ENCODE data around the gene ORAI2. TPM values are rescaled to one million over a fixed set of nuclear protein-coding genes. Genes with fewer than 3 reads are reported as not detected.

The ORAI2 gene
- total and polyA plus RNA-seq, 2 of the 13 experiments (the other 11 are each of a cell fraction or from before 2014, with no cell fraction given): 3.0 to 6.0 TPM

DNA sequence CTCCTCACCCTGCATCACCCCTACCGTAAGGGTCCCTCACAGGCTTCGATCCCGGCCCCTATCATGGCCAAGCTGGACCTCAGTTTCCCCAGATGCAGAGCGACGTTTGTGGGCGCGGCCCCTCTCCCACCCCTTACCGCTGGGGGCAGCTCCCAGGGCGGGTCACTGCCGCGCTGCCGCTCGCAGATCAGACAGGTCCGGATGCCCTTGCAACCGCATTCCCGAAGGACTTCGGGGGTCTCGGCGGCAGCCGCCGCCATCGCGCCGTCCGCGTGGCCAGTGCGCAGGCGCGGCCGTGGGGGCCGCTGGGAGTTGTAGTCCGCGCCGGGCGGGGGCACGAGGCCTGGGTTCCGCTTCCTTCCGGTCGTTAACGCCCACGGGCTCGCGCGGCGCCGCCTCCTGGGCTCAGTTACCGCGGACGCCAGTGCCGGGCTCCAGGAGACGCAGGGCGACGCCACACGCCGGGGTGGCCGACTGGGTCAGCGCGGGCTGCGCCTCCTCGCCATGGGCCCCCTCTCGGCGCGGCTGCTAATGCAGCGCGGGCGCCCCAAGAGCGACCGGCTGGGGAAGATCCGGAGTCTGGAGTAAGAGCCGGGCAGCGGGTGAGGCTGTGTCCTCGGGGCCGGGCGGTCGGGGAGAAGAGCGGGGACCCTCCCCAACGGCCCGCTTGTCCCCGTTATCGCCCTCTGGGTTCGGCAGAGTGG, 31.4 kb downstream of the ORAI2 start, which contains the start of the genes ALKBH4 and LRWD1 (continued):
- TF ChIP-seq MIER3 (CRISPR knock-in tag; IDR thresholded peaks at IDR 0.05; ENCODE audit: borderline replicate concordance) (no peak; the same call in 1 of the 2 replicates), HOXA7 (CRISPR knock-in tag; IDR thresholded peaks at IDR 0.05) (no peak), FOXK1 (CRISPR knock-in tag; IDR thresholded peaks at IDR 0.05; ENCODE audit: borderline replicate concordance, low read depth) (no peak), ZNF10 (CRISPR knock-in tag; IDR thresholded peaks at IDR 0.05; ENCODE audit: borderline replicate concordance, low read depth) (0 out of 2 replicates have a peak, but pooled peaks have one; percentile 53), FOXA1 (IDR thresholded peaks at IDR 0.05) (no peak), FOXA1 (CRISPR knock-in tag; IDR thresholded peaks at IDR 0.05) (no peak), ZBTB46 (CRISPR knock-in tag; IDR thresholded peaks at IDR 0.05; ENCODE audit: borderline replicate concordance) (no peak), ATAD3A (CRISPR knock-in tag; IDR thresholded peaks at IDR 0.05) (no peak), ZNF3 (CRISPR knock-in tag; IDR thresholded peaks at IDR 0.05) (no peak), TCF7 (IDR thresholded peaks at IDR 0.05; ENCODE audit: low read depth) (no peak), ZNF703 (CRISPR knock-in tag; IDR thresholded peaks at IDR 0.05; ENCODE audit: borderline replicate concordance) (no peak; the same call in 1 of the 2 replicates), ZFP90 (CRISPR knock-in tag; IDR thresholded peaks at IDR 0.05; ENCODE audit: borderline replicate concordance) (no peak; the same call in 1 of the 2 replicates), ZNF660 (CRISPR knock-in tag; IDR thresholded peaks at IDR 0.05; ENCODE audit: borderline replicate concordance, low read depth) (no peak), ZNF704 (CRISPR knock-in tag; IDR thresholded peaks at IDR 0.05; ENCODE audit: borderline replicate concordance) (no peak; the same call in 1 of the 2 replicates), ZNF652 (CRISPR knock-in tag; IDR thresholded peaks at IDR 0.05; ENCODE audit: borderline replicate concordance, low read depth) (no peak), CBX2 (IDR thresholded peaks at IDR 0.05; ENCODE audit: low read depth, low read length) (no peak), CBX2 (CRISPR knock-in tag; IDR thresholded peaks at IDR 0.05; ENCODE audit: low read depth) (no peak), SYNCRIP (IDR thresholded peaks at IDR 0.05; ENCODE audit: insufficient read depth, low read depth, low read length) (no peak), ISX (CRISPR knock-in tag; conservative IDR thresholded peaks at IDR 0.05) (no peak), ZFP1 (CRISPR knock-in tag; IDR thresholded peaks at IDR 0.05) (no peak), MIER2 (CRISPR knock-in tag; IDR thresholded peaks at IDR 0.05) (no peak), ZNF382 (CRISPR knock-in tag; IDR thresholded peaks at IDR 0.05; ENCODE audit: borderline replicate concordance) (no peak)
- TF ChIP-seq, protein P1, sequence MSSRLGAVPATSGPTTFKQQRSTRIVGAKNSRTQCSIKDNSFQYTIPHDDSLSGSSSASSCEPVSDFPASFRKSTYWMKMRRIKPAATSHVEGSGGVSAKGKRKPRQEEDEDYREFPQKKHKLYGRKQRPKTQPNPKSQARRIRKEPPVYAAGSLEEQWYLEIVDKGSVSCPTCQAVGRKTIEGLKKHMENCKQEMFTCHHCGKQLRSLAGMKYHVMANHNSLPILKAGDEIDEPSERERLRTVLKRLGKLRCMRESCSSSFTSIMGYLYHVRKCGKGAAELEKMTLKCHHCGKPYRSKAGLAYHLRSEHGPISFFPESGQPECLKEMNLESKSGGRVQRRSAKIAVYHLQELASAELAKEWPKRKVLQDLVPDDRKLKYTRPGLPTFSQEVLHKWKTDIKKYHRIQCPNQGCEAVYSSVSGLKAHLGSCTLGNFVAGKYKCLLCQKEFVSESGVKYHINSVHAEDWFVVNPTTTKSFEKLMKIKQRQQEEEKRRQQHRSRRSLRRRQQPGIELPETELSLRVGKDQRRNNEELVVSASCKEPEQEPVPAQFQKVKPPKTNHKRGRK (CRISPR knock-in tag; IDR thresholded peaks at IDR 0.05): no peak
- TF ChIP-seq, protein P2, sequence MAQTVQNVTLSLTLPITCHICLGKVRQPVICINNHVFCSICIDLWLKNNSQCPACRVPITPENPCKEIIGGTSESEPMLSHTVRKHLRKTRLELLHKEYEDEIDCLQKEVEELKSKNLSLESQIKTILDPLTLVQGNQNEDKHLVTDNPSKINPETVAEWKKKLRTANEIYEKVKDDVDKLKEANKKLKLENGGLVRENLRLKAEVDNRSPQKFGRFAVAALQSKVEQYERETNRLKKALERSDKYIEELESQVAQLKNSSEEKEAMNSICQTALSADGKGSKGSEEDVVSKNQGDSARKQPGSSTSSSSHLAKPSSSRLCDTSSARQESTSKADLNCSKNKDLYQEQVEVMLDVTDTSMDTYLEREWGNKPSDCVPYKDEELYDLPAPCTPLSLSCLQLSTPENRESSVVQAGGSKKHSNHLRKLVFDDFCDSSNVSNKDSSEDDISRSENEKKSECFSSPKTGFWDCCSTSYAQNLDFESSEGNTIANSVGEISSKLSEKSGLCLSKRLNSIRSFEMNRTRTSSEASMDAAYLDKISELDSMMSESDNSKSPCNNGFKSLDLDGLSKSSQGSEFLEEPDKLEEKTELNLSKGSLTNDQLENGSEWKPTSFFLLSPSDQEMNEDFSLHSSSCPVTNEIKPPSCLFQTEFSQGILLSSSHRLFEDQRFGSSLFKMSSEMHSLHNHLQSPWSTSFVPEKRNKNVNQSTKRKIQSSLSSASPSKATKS (CRISPR knock-in tag; IDR thresholded peaks at IDR 0.05): no peak

Measured in HepG2 (cell line).